ENCODE data around the gene FGF19. TPM values are rescaled to one million over a fixed set of nuclear protein-coding genes. Genes with fewer than 3 reads are reported as not detected.

FGF19 gene
- total and polyA plus RNA-seq, 9 of the 15 experiments (the other 6 are each of a cell fraction or from before 2014, with no cell fraction given) = 0.11 TPM; not detected in 8

- H3K36me3 ChIP-seq (ENCODE audit: control insufficient read depth, insufficient read depth, low read length) = peaks cover 69% of the 10 kb centered on the region
- no TSS peak for BruUV-seq (replicated peaks)
- no peak for TF ChIP-seq ZNF785 (CRISPR knock-in tag; IDR thresholded peaks at IDR 0.05)
- TF ChIP-seq ZBTB1 (CRISPR knock-in tag; IDR thresholded peaks at IDR 0.05; ENCODE audit: borderline replicate concordance, low read depth) = no peak
- TF ChIP-seq, protein P1, sequence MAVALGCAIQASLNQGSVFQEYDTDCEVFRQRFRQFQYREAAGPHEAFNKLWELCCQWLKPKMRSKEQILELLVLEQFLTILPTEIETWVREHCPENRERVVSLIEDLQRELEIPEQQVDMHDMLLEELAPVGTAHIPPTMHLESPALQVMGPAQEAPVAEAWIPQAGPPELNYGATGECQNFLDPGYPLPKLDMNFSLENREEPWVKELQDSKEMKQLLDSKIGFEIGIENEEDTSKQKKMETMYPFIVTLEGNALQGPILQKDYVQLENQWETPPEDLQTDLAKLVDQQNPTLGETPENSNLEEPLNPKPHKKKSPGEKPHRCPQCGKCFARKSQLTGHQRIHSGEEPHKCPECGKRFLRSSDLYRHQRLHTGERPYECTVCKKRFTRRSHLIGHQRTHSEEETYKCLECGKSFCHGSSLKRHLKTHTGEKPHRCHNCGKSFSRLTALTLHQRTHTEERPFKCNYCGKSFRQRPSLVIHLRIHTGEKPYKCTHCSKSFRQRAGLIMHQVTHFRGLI (CRISPR knock-in tag; IDR thresholded peaks at IDR 0.05) = no peak
- no peak for TF ChIP-seq PTTG1 (tag; IDR thresholded peaks at IDR 0.05; ENCODE audit: low read depth)
- TF ChIP-seq NKRF (IDR thresholded peaks at IDR 0.05; ENCODE audit: borderline replicate concordance) = no peak
- no peak for TF ChIP-seq EZH2 (IDR thresholded peaks at IDR 0.05; ENCODE audit: borderline replicate concordance, low read depth, low read length)
- no peak for TF ChIP-seq SRSF9 (IDR thresholded peaks at IDR 0.05; ENCODE audit: borderline replicate concordance, low read depth, low read length)
- TF ChIP-seq MEF2A (IDR thresholded peaks at IDR 0.05; ENCODE audit: control insufficient read depth, low read depth, low read length) = no peak
- no peak for TF ChIP-seq NRF1 (conservative IDR thresholded peaks at IDR 0.05 in 1 of 2, IDR thresholded peaks at IDR 0.05 in 1 of 2)
- TF ChIP-seq MEIS2 (IDR thresholded peaks at IDR 0.05; ENCODE audit: partially characterized antibody) = no peak
- no peak for TF ChIP-seq ZSCAN32 (CRISPR knock-in tag; IDR thresholded peaks at IDR 0.05)
- no peak overlapping the region for H3K27ac ChIP-seq (ENCODE audit: extremely low read depth, low read depth, low read length)
- CTCF ChIA-PET (ENCODE audit: low intra/inter-chr PET ratio) = no interaction called here
- H4K20me1 ChIP-seq (replicated peaks; ENCODE audit: control insufficient read depth, insufficient read depth, low read length) = peaks cover 5% of the 10 kb centered on the region
- peaks cover 4% of the 10 kb centered on the region in 2 experiments; a peak in 4 of 5 replicates for H3K4me1 ChIP-seq (replicated peaks in 1 of 2; ENCODE audit: control insufficient read depth in 2 of 2, insufficient read depth in 2 of 2, low read length in 2 of 2)
- no peaks in the 10 kb centered on the region for H3K27me3 ChIP-seq (ENCODE audit: control insufficient read depth in 2 of 2, insufficient read depth in 2 of 2, low read length in 2 of 2)
- intact Hi-C loops (cut with micrococcal nuclease) (no loop called here), in situ Hi-C loops (cut with MboI) (loop anchor here (25.0 kb wide), 2 partner anchors 830 to 1030 kb away; partner anchors contain the start of gene CPT1A)
- H2AFZ ChIP-seq (ENCODE audit: low read depth, low read length) = no peak overlapping the region
- FAIRE-seq (no peak), DNase-seq (ENCODE audit: extremely low read depth in 1 of 4, low spot score in 3 of 4) (no peak), ATAC-seq (no peak)
- POLR2A ChIA-PET = interaction anchor here (0.6 kb wide), 1 partner anchor 550 kb away, joined by 3 read pairs; no protein-coding TSS in a partner anchor
- no peaks in the 10 kb centered on the region for H3K79me2 ChIP-seq (ENCODE audit: control insufficient read depth, insufficient read depth, low read length)
- no peaks in the 10 kb centered on the region for H3K9me3 ChIP-seq (replicated peaks; ENCODE audit: control insufficient read depth, insufficient read depth, low read depth, low read length)
- WGBS (ENCODE audit: insufficient coverage, low coverage, missing lambda C conversion rate) = 94% methylated on average over 28 of the region's 33 CpGs
- no peak overlapping the region for H3K4me2 ChIP-seq (ENCODE audit: insufficient read depth, low read length)
- H3K9me1 ChIP-seq (ENCODE audit: control insufficient read depth, insufficient read depth, low read length) = peaks cover 3% of the 10 kb centered on the region
- H3K9ac ChIP-seq (ENCODE audit: insufficient read depth in 1 of 2, low read depth in 2 of 2, low read length in 2 of 2) = no peak overlapping the region; a peak in 1 of 4 replicates
- no peak overlapping the region for H3K4me3 ChIP-seq
Observed at GRCh38 chr11:69666752-69667536, 36.9 kb downstream of the FGF19 start.
